ENCODE results near the gene OR4K1. TPM values are rescaled to one million over a fixed set of nuclear protein-coding genes. Genes with fewer than 3 reads are reported as not detected.

The OR4K1 gene
- total RNA-seq, 2 experiments from 2014 or later, result 0.38 TPM; not detected in 1

- H3K9me3 ChIP-seq (ENCODE audit: low read length), result no peaks in the 10 kb centered on the region
- H4K20me1 ChIP-seq (ENCODE audit: insufficient read depth, low read length), result no peaks in the 10 kb centered on the region
- H3K4me2 ChIP-seq (ENCODE audit: low read length), result no peak within 1 kb of the TSS
- POLR2A ChIA-PET, result no interaction called here
- H3K9me2 ChIP-seq (ENCODE audit: insufficient read depth, low read length), result no peaks in the 10 kb centered on the region
- intact Hi-C loops (cut with micrococcal nuclease; ENCODE audit: unreplicated experiment), result no loop called here
- no peaks in the 10 kb centered on the region for H3K79me2 ChIP-seq (ENCODE audit: insufficient read depth, low read depth, low read length)
- no TSS peak for BruUV-seq (replicated peaks)
- H3K4me3 ChIP-seq (ENCODE audit: low read depth, low read length, poor library complexity, severe bottlenecking), result no peak within 1 kb of the TSS
- no peak within 1 kb of the TSS for H2AFZ ChIP-seq (ENCODE audit: low read length)
- no peaks in the 10 kb centered on the region for H3K4me1 ChIP-seq (ENCODE audit: insufficient read depth, low read length, poor library complexity, severe bottlenecking)
- CTCF ChIA-PET (ENCODE audit: unreplicated experiment), result no interaction called here
- TF ChIP-seq EZH2phosphoT487 (IDR thresholded peaks at IDR 0.05; ENCODE audit: borderline replicate concordance, low read depth, low read length) (no peak), CTCF (conservative IDR thresholded peaks at IDR 0.05; ENCODE audit: low read length) (no peak)
- no peaks in the 10 kb centered on the region for H3K36me3 ChIP-seq (ENCODE audit: insufficient read depth, low read length)
- DNase-seq (ENCODE audit: low spot score), result no peak
- H3K27ac ChIP-seq (ENCODE audit: low read depth, low read length, poor library complexity, severe bottlenecking), result no peak within 1 kb of the TSS
These were observed 44.6 kb downstream of the OR4K1 start, which contains the start of gene OR4K15 for GRCh38 chr14:19975291-19975690. Gene OR4K15 (plus strand): TSS chr14:19975591. CDS start chr14:19975591, 0 bp downstream.

Other genes starting within 250 kb of the OR4K1 start
- gene OR11H2, start 217.0 kb upstream of the OR4K1 start, total RNA-seq (2014; rRNA removed; shearing (Covaris generic)), result not detected in 2 replicates
- gene OR11H2, start 217.0 kb upstream of the OR4K1 start, total RNA-seq (2022), result not detected in 2 replicates
- gene OR4Q3, start 187.3 kb upstream of the OR4K1 start, total RNA-seq (2014; rRNA removed; shearing (Covaris generic)), result not detected in 2 replicates
- not detected in 2 replicates for gene OR4Q3, start 187.3 kb upstream of the OR4K1 start, total RNA-seq (2022)
- gene OR4M1, start 157.4 kb upstream of the OR4K1 start, total RNA-seq (2014; rRNA removed; shearing (Covaris generic)), result not detected in 2 replicates
- gene OR4M1, start 157.4 kb upstream of the OR4K1 start, total RNA-seq (2022), result not detected in 2 replicates
- not detected in 2 replicates for gene OR4N2, start 127.1 kb upstream of the OR4K1 start, total RNA-seq (2014; rRNA removed; shearing (Covaris generic))
- gene OR4N2, start 127.1 kb upstream of the OR4K1 start, total RNA-seq (2022), result not detected in 2 replicates
- gene OR4K2, start 55.8 kb upstream of the OR4K1 start, total RNA-seq (2014; rRNA removed; shearing (Covaris generic)), result not detected in 2 replicates
- gene OR4K2, start 55.8 kb upstream of the OR4K1 start, total RNA-seq (2022), result not detected in 2 replicates
- gene OR4K5, start 10.3 kb upstream of the OR4K1 start, total RNA-seq (2014; rRNA removed; shearing (Covaris generic)), result not detected in 2 replicates
- gene OR4K5, start 10.3 kb upstream of the OR4K1 start, total RNA-seq (2022), result not detected in 2 replicates
- not detected in 2 replicates for gene OR4K15, start 44.7 kb downstream of the OR4K1 start, total RNA-seq (2014; rRNA removed; shearing (Covaris generic))
- gene OR4K15, start 44.7 kb downstream of the OR4K1 start, total RNA-seq (2022), result not detected in 2 replicates
- gene OR4Q2, start 71.2 kb downstream of the OR4K1 start, total RNA-seq (2014; rRNA removed; shearing (Covaris generic)), result not detected in 2 replicates
- not detected in 2 replicates for gene OR4Q2, start 71.2 kb downstream of the OR4K1 start, total RNA-seq (2022)
- not detected in 2 replicates for gene OR4K14, start 88.4 kb downstream of the OR4K1 start, total RNA-seq (2014; rRNA removed; shearing (Covaris generic))
- not detected in 2 replicates for gene OR4K14, start 88.4 kb downstream of the OR4K1 start, total RNA-seq (2022)
- not detected in 2 replicates for gene OR4K13, start 105.1 kb downstream of the OR4K1 start, total RNA-seq (2014; rRNA removed; shearing (Covaris generic))
- not detected in 2 replicates for gene OR4K13, start 105.1 kb downstream of the OR4K1 start, total RNA-seq (2022)
- not detected in 2 replicates for gene OR4L1, start 129.1 kb downstream of the OR4K1 start, total RNA-seq (2014; rRNA removed; shearing (Covaris generic))
- not detected in 2 replicates for gene OR4L1, start 129.1 kb downstream of the OR4K1 start, total RNA-seq (2022)
- gene OR4K17, start 179.8 kb downstream of the OR4K1 start, total RNA-seq (2014; rRNA removed; shearing (Covaris generic)), result not detected in 2 replicates
- gene OR4K17, start 179.8 kb downstream of the OR4K1 start, total RNA-seq (2022), result not detected in 2 replicates
- not detected in 2 replicates for gene OR4N5, start 207.9 kb downstream of the OR4K1 start, total RNA-seq (2014; rRNA removed; shearing (Covaris generic))
- not detected in 2 replicates for gene OR4N5, start 207.9 kb downstream of the OR4K1 start, total RNA-seq (2022)